Activated CD8-positive, alpha-beta T cell treated with anti-CD3 and anti-CD28 coated beads, Interleukin-2, amount 10 ng/mL, durations not matched to agents 7 days and 5 days (primary cell): ENCODE data around the gene BHLHE41. TPM values are rescaled to one million over a fixed set of nuclear protein-coding genes. Genes with fewer than 3 reads are reported as not detected.

Experiments used
- ATAC-seq: fragments of 150-1000 bp; cut with Tn5 transposase; one replicate; pipeline ENCODE4 v1.10.0; 2021; ENCODE audit warnings: moderate library complexity
- CTCF ChIA-PET: fragments of 350-600 bp; sonication (Branson Sonifier 250); formaldehyde crosslinking; loops from one replicate; lab custom pipeline; 2021; ENCODE audit warnings: antibody characterized with exemption; lab: Charles Lee
- POLR2A ChIA-PET: fragments of 350-600 bp; sonication (Branson Sonifier 250); formaldehyde crosslinking; loops from one replicate; lab custom pipeline; 2021; ENCODE audit warnings: antibody characterized with exemption; lab: Charles Lee
- DNase-seq: peaks from one replicate; pipeline ENCODE4 v3.0.0-alpha.2; 2020
- H3K27ac Mint-ChIP-seq: one replicate; pipeline ENCODE4 v1.8.0; 2021; ENCODE audit warnings: mild to moderate bottlenecking, mixed read lengths
- H3K27me3 Mint-ChIP-seq: one replicate; pipeline ENCODE4 v1.8.0; 2021; ENCODE audit warnings: low read depth, mixed read lengths
- H3K36me3 Mint-ChIP-seq: one replicate; pipeline ENCODE4 v1.8.0; 2021; ENCODE audit warnings: low read depth, mixed read lengths
- H3K4me1 Mint-ChIP-seq: one replicate; pipeline ENCODE4 v1.8.0; 2021; ENCODE audit warnings: low read depth, mixed read lengths
- H3K4me3 Mint-ChIP-seq: one replicate; pipeline ENCODE4 v1.8.0; 2021; ENCODE audit warnings: mild to moderate bottlenecking, mixed read lengths
- H3K9me3 Mint-ChIP-seq: one replicate; pipeline ENCODE4 v1.8.0; 2022; ENCODE audit warnings: mixed read lengths; ENCODE audit not compliant: insufficient read depth
- total RNA-seq, 2 experiments: library from RNA; stranded (reverse); gene quantifications; one replicate each; pipeline ENCODE4 v1.2.3, GENCODE V29; 2021

Gene BHLHE41
- total RNA-seq, 2 experiments from 2014 or later = not detected

DNA sequence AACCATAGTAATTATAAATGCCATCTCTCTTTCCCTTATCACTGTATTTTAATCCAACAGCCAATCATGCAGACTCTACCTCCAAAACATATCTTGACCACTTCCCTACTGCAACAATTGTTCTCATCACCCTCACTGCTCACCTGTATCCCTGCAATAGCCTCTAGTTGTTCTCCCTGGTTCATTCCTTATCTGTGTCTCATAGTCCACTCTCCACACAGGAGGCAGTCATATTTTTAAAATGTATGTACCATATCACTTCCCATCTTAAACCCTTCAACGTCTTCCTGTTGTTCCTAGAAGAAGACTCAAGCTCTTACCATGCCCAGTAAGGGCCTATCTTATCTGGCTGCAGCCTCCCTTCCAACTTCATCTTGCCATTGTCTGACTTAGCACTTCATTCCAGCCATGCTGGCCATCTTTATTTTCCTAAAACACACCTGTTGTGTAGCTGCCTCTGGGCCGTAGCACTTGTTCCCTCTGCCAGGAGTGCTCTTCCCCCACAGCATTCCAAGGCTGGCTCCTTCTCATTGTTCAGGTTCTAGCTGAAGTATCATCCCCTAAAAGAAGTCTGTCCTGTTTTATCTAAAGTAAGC is 27.8 kb upstream of the BHLHE41 start:
- CTCF ChIA-PET = no interaction called here
- POLR2A ChIA-PET = no interaction called here
- DNase-seq (no peak), ATAC-seq (no peak)
- Mint-ChIP-seq H3K36me3 (no peaks in the 10 kb centered on the region), H3K4me3 (no peak overlapping the region), H3K9me3 (no peaks in the 10 kb centered on the region), H3K27ac (no peak overlapping the region), H3K27me3 (peaks cover 25% of the 10 kb centered on the region), H3K4me1 (no peaks in the 10 kb centered on the region)

DNA sequence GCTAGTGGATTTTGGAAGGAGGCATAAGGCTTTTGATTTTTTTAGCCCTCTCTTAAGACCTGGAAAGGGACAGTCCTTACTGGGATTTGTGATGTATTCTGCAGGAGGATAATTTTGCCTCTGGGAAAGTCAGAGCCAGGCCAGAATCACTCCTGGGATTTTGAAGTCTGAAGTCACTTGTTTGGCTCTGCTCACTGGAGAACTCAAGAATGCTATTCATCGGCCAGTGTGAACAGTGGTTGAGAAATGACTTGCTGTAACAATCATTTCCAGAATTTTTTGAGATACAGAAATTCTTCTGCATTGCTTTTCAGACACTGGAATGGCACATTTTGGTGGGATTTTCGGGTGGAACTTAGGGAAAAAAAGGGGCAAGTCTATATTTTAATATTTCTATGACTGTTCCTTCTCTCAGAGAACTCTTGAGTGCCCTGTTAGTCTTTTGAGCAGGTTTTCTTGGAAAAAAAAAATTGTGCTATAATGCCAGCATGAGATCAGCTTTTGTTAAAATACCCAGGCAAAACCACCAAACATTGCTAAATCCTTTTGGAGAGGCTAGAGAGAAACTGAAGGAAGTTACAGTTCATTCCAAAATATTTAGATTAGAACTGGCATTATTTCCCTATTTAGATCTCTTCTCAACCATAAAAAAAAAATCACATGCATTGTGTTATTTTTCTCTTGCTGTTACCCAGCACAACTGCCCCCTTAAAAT is 26.1 kb upstream of the BHLHE41 start:
- no peak overlapping the region for H3K27ac Mint-ChIP-seq
- DNase-seq (no peak), ATAC-seq (no peak)
- H3K4me3 Mint-ChIP-seq = no peak overlapping the region
- CTCF ChIA-PET = interaction anchor here (0.7 to 1.2 kb wide), 2 partner anchors 53 to 273 kb away, joined by 4 read pairs; no protein-coding TSS in a partner anchor
- no peaks in the 10 kb centered on the region for H3K4me1 Mint-ChIP-seq
- no peaks in the 10 kb centered on the region for H3K36me3 Mint-ChIP-seq
- POLR2A ChIA-PET = no interaction called here
- no peaks in the 10 kb centered on the region for H3K9me3 Mint-ChIP-seq
- H3K27me3 Mint-ChIP-seq = peaks cover 25% of the 10 kb centered on the region

DNA sequence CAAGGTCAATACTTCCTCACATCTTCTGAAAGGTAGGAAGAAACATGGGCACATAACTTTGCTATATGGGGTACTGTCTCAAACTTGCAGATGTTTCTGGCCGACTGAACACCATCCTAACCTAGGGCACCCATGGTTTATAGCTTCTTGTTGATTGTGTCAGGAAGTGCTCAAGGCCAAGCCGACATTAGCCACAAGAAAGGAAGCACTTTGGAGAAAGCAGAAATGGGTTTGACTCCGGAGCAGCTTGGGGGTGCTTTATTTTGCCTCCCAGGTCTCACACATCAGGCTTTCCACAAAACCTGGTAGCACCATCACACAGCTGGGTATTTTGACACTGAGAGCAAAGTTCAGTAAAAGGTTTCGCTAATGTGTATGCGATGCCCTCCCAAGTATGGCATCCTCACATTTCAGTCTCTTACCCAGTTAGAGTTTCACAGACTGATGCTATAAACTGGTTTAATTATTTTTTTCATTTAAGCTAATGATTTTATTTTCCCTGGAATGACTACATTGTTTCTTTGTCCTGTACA is 25.2 kb upstream of the BHLHE41 start:
- H3K4me1 Mint-ChIP-seq = no peaks in the 10 kb centered on the region
- H3K27me3 Mint-ChIP-seq = peaks cover 21% of the 10 kb centered on the region
- H3K4me3 Mint-ChIP-seq = no peak overlapping the region
- no peak for ATAC-seq
- POLR2A ChIA-PET = no interaction called here
- CTCF ChIA-PET = interaction anchor here (1.2 kb wide), 1 partner anchor 53 kb away, joined by 4 read pairs; no protein-coding TSS in a partner anchor
- H3K36me3 Mint-ChIP-seq = no peaks in the 10 kb centered on the region
- no peaks in the 10 kb centered on the region for H3K9me3 Mint-ChIP-seq
- no peak for DNase-seq
- H3K27ac Mint-ChIP-seq = no peak overlapping the region

DNA sequence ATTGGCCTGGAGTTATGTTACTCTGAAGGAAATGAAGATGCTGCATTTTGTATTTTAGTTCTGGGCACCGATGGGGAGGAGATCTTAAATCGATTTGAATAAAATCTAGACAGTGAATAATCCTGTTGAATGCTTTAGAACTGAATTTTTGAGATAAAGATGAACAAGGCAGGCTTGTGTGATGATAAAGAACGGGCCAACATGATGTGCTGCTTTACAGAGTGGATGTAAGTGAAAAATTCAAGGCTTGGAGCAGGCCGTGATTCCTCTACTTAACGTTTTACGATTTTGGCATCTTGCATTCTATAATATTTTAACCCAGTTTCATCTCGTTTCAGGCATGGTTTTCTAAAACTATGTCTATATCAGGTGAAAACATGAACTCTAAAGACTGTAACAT is 23.5 kb upstream of the BHLHE41 start:
- no peaks in the 10 kb centered on the region for H3K36me3 Mint-ChIP-seq
- ChIA-PET CTCF (no interaction called here), POLR2A (no interaction called here)
- no peak overlapping the region for H3K27ac Mint-ChIP-seq
- no peaks in the 10 kb centered on the region for H3K4me1 Mint-ChIP-seq
- no peak overlapping the region for H3K4me3 Mint-ChIP-seq
- ATAC-seq (no peak), DNase-seq (no peak)
- peaks cover 21% of the 10 kb centered on the region for H3K27me3 Mint-ChIP-seq
- no peaks in the 10 kb centered on the region for H3K9me3 Mint-ChIP-seq

DNA sequence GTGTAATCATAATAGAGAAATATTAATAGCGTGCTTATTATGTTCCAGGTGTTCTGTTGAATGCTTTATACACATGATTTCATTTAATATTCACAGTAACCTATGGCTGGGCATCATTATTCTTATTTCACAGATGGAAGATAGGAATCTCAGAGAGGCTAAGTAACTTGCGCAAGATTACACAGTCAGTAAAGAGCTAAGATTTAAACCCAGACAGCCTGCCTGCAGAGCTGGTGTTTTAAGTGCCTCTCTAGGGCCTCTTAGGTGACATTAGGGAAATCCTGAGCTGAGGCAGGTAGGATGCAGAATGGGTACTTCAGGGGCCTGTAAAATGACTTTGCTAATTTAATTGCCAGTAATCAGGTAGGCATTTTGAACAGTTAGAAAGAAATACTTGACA is 18.5 kb upstream of the BHLHE41 start:
- H3K27me3 Mint-ChIP-seq = peaks cover 4% of the 10 kb centered on the region
- DNase-seq = no peak
- no peak for ATAC-seq
- no peak overlapping the region for H3K27ac Mint-ChIP-seq
- POLR2A ChIA-PET = no interaction called here
- no peaks in the 10 kb centered on the region for H3K9me3 Mint-ChIP-seq
- no peaks in the 10 kb centered on the region for H3K36me3 Mint-ChIP-seq
- CTCF ChIA-PET = no interaction called here
- no peaks in the 10 kb centered on the region for H3K4me1 Mint-ChIP-seq
- no peak overlapping the region for H3K4me3 Mint-ChIP-seq

DNA sequence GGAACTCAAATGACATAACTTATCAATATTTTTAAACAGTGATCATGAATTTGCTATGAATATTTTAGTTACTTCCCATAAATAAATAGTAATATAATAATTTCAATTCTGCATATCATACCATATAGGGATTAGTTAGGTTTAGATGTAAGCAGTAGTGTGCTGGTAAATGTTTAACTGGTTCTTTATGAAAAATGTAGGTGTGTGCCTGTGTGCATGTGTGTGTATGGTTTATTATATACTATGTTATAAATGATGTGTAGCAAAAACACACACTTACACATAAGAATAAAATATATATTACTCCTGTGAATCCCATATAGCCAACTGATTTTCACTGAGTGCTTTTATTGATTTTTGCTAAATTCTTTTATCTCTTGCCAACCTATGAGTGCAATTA is 14.0 kb upstream of the BHLHE41 start:
- H3K27ac Mint-ChIP-seq = no peak overlapping the region
- DNase-seq = no peak
- H3K36me3 Mint-ChIP-seq = no peaks in the 10 kb centered on the region
- no peaks in the 10 kb centered on the region for H3K4me1 Mint-ChIP-seq
- ATAC-seq = no peak
- H3K9me3 Mint-ChIP-seq = no peaks in the 10 kb centered on the region
- POLR2A ChIA-PET = no interaction called here
- peaks cover 15% of the 10 kb centered on the region for H3K27me3 Mint-ChIP-seq
- no peak overlapping the region for H3K4me3 Mint-ChIP-seq
- CTCF ChIA-PET = no interaction called here

DNA sequence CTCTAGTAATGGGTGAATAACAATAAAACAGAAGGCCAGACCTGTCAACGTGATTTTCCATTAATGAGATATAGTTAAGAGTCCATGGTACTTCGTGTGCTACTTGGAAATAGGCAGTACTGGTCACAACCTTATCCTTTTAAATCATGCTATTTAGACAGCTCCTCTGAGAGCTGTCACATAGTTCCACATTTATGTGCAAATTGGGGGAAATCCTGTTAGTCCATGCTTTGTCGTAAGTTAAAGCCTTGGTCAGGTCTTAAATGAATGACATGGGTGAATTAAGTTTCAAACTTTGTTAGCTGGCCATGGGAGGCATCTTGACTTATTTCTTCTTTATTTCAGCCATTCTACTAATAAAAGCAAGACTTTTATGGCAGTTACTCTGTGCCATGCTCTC is 11.9 kb upstream of the BHLHE41 start:
- H3K4me1 Mint-ChIP-seq = no peaks in the 10 kb centered on the region
- no peak overlapping the region for H3K27ac Mint-ChIP-seq
- ChIA-PET POLR2A (no interaction called here), CTCF (interaction anchor here (1.5 kb wide), 1 partner anchor 39 kb away, joined by 3 read pairs; no protein-coding TSS in a partner anchor)
- H3K36me3 Mint-ChIP-seq = no peaks in the 10 kb centered on the region
- H3K27me3 Mint-ChIP-seq = peaks cover 20% of the 10 kb centered on the region
- H3K4me3 Mint-ChIP-seq = no peak overlapping the region
- ATAC-seq = no peak
- DNase-seq = no peak
- no peaks in the 10 kb centered on the region for H3K9me3 Mint-ChIP-seq

DNA sequence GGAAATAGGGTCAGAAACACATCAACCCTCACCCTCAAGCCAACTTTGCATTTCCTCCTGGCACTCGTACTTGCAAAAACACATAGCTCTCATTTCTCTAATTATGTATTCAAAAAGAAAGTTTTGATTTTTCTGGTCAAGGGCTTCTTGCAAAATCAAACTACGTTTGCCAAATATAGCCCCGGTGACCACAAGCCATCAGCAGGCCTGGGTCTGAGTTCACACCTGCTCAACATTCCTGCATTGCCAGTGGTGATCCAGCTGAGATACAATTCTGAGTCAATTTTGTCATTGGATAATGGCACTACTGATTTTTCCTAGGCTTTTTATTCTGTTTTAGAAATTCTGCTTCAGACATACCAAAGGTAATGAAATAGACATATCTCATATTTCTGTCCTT is 10.7 kb upstream of the BHLHE41 start:
- no peak for ATAC-seq
- CTCF ChIA-PET = interaction anchor here (1.5 to 1.7 kb wide), 2 partner anchors 12 to 38 kb away, joined by 3 read pairs; no protein-coding TSS in a partner anchor
- H3K36me3 Mint-ChIP-seq = no peaks in the 10 kb centered on the region
- peaks cover 29% of the 10 kb centered on the region for H3K27me3 Mint-ChIP-seq
- H3K27ac Mint-ChIP-seq = no peak overlapping the region
- H3K4me3 Mint-ChIP-seq = no peak overlapping the region
- no peaks in the 10 kb centered on the region for H3K9me3 Mint-ChIP-seq
- DNase-seq = no peak
- no peaks in the 10 kb centered on the region for H3K4me1 Mint-ChIP-seq
- POLR2A ChIA-PET = no interaction called here

DNA sequence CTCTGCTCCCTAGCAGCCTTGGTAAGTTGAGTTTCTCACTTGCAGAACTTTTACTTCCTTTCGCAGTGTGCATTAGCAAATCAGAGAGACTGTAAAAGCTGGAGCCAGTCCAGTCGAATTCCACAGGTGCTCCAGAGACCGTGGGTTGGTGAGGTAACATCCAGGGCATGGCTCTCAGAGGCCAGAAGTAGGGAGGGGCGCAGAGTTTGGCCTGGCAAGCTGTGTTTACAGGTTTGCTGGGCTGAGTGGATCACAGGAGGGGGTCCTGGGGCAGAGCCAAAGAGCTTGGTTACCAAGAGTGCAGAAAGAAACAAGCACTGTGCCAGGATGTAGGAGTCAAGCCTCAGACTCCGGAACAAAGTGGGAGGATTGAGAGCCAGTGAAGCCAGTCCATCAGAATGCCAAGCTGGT is 10.2 kb upstream of the BHLHE41 start:
- ChIA-PET CTCF (interaction anchor here (1.5 to 1.7 kb wide), 2 partner anchors 12 to 38 kb away, joined by 3 read pairs; no protein-coding TSS in a partner anchor), POLR2A (no interaction called here)
- Mint-ChIP-seq H3K36me3 (no peaks in the 10 kb centered on the region), H3K27ac (no peak overlapping the region), H3K4me1 (no peaks in the 10 kb centered on the region), H3K27me3 (peaks cover 33% of the 10 kb centered on the region), H3K4me3 (no peak overlapping the region), H3K9me3 (no peaks in the 10 kb centered on the region)
- ATAC-seq (no peak), DNase-seq (no peak)

DNA sequence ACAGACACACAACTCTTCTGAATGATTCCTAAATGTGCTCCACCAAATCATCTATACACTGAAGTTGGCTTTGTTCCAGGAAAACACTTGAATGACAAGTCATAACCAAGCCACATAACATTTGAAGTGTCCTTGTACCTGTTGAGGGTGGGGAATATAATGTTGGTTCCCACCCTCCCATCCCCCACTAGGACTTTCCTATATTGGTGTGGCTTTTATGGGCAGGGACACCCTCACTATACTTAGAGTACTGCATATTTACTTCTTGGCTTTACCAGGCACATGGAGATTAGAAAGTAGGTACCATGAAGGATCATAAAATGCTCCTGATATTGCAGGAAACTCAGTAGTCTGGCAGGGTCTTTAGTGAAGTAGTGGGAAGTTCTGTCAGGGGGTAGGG is 9.7 kb upstream of the BHLHE41 start:
- ChIA-PET CTCF (interaction anchor here (1.7 kb wide), 1 partner anchor 11 kb away, joined by 3 read pairs; no protein-coding TSS in a partner anchor), POLR2A (no interaction called here)
- DNase-seq (no peak), ATAC-seq (no peak)
- Mint-ChIP-seq H3K4me3 (no peak overlapping the region), H3K27me3 (peaks cover 36% of the 10 kb centered on the region), H3K27ac (no peak overlapping the region), H3K4me1 (no peaks in the 10 kb centered on the region), H3K9me3 (no peaks in the 10 kb centered on the region), H3K36me3 (no peaks in the 10 kb centered on the region)

DNA sequence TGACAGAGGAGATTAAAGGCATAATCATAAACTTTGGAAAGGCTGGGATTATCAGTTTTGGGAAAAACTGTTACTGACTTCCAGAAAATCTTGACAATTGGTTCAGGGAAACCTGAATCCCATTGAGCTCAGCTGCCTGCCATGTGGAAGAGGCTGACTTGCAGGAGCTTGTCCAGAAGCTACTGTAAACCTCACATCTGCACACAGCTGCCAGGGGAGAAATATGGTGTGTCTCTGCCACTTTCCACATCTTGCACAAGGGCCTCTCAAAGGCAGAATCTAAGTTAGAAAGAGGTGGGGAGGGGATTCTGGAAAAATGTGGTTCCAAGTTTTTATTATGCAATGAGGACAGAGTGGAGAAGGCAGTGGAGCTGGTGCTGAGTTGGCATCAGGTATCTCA is 8.7 kb upstream of the BHLHE41 start:
- peaks cover 44% of the 10 kb centered on the region for H3K27me3 Mint-ChIP-seq
- H3K4me1 Mint-ChIP-seq = no peaks in the 10 kb centered on the region
- H3K9me3 Mint-ChIP-seq = no peaks in the 10 kb centered on the region
- POLR2A ChIA-PET = no interaction called here
- ATAC-seq = no peak
- no peak for DNase-seq
- H3K4me3 Mint-ChIP-seq = no peak overlapping the region
- H3K36me3 Mint-ChIP-seq = no peaks in the 10 kb centered on the region
- CTCF ChIA-PET = interaction anchor here (1.4 kb wide), 1 partner anchor 14 kb away, joined by 4 read pairs; no protein-coding TSS in a partner anchor
- no peak overlapping the region for H3K27ac Mint-ChIP-seq

DNA sequence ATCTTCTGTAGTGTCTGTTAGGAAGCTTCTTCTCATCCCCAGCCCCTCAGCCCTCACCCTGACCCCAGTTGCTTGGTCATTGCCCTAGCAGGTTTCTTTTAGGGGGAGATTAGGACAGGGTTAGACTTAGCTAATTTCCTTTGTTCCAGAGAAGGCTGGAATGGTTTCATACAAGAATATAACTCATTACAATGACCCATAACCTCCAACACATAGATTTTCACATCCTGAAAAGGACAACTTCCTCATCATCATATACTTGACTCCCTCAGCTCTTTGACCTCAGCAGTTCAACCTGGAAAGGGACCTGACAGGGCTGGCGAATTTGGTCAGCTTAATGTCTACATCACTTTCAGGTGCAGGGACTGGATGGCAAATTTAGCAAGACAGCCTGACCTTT is 8.0 kb upstream of the BHLHE41 start:
- Mint-ChIP-seq H3K9me3 (no peaks in the 10 kb centered on the region), H3K4me3 (no peak overlapping the region), H3K4me1 (no peaks in the 10 kb centered on the region), H3K36me3 (no peaks in the 10 kb centered on the region), H3K27me3 (peaks cover 50% of the 10 kb centered on the region), H3K27ac (no peak overlapping the region)
- CTCF ChIA-PET = interaction anchor here (1.4 kb wide), 1 partner anchor 14 kb away, joined by 4 read pairs; no protein-coding TSS in a partner anchor
- ATAC-seq (no peak), DNase-seq (no peak)
- POLR2A ChIA-PET = no interaction called here
